Measurements from ENCODE around the gene CHL1.
"Not testable (repeated sequence)": the region's sequence is repeated elsewhere in the genome, so short reads cannot be mapped to it uniquely, and the experiment has no call there.

- not testable (repeated sequence) for TF ChIP-seq CTCF (IDR thresholded peaks at IDR 0.05; ENCODE audit: poor library complexity); EZH2phosphoT487 (IDR thresholded peaks at IDR 0.05; ENCODE audit: low read depth, severe bottlenecking, unreplicated experiment)
These were observed 169.7 kb downstream of the CHL1 start for GRCh38 chr3:366253-366652.

Data from hepatocyte (in vitro differentiated cells).